Endometrial microvascular endothelial cells (primary cell): ENCODE results near the gene TIPIN. TPM values are rescaled to one million over a fixed set of nuclear protein-coding genes. Genes with fewer than 3 reads are reported as not detected.
"Not testable (repeated sequence)": the region's sequence is repeated elsewhere in the genome, so short reads cannot be mapped to it uniquely, and the experiment has no call there.

Experiments
- in situ Hi-C: cut with HindIII; loops from 2 replicates; pipeline ENCODE4 v1.10.0; 2017; ENCODE audit warnings: low sequenced_read_pairs, low pct_unique_long_range_greater_than_20kb; ENCODE audit errors: inconsistent ontology term
- total RNA-seq: library from RNA; depleted of rRNA; stranded (reverse); fragments of >200 nt; gene quantifications from one replicate; pipeline ENCODE4 v1.2.3, GENCODE V29; 2015; ENCODE audit errors: inconsistent ontology term

Gene TIPIN
- total RNA-seq, 1 donor from 2014 or later: 11.8 TPM

- in situ Hi-C loops: no loop called here
These were observed 30.9 kb upstream of the TIPIN start for GRCh38 chr15:66387163-66388042.

- in situ Hi-C loops: no loop called here
These were observed 30.0 kb upstream of the TIPIN start, which contains the start of gene MAP2K1 for GRCh38 chr15:66386204-66387123. Gene MAP2K1 (plus strand): TSS chr15:66386912. CDS start chr15:66387348, 436 bp downstream.

GRCh38 chr15:66381376-66381775 lies 24.9 kb upstream of the TIPIN start:
- in situ Hi-C loops: not testable (repeated sequence)

- in situ Hi-C loops: no loop called here
These were observed 22.4 kb upstream of the TIPIN start for GRCh38 chr15:66378814-66379430.

GRCh38 chr15:66374179-66374578 lies 17.7 kb upstream of the TIPIN start:
- in situ Hi-C loops: no loop called here

GRCh38 chr15:66369773-66370651 lies 13.5 kb upstream of the TIPIN start:
- in situ Hi-C loops: no loop called here

- in situ Hi-C loops: no loop called here
These were observed 8.6 kb upstream of the TIPIN start for GRCh38 chr15:66364944-66365528.

GRCh38 chr15:66362776-66363175 lies 6.3 kb upstream of the TIPIN start:
- in situ Hi-C loops: no loop called here

GRCh38 chr15:66361745-66362460 lies 5.4 kb upstream of the TIPIN start:
- in situ Hi-C loops: not testable (repeated sequence)

GRCh38 chr15:66359740-66360139 lies 3.3 kb upstream of the TIPIN start:
- in situ Hi-C loops: no loop called here

- in situ Hi-C loops: no loop called here
These were observed 467 bp downstream of the TIPIN start for GRCh38 chr15:66356077-66356358.

GRCh38 chr15:66348530-66348929 lies 8.0 kb downstream of the TIPIN start:
- in situ Hi-C loops: not testable (repeated sequence)

- in situ Hi-C loops: no loop called here
These were observed 27.7 kb downstream of the TIPIN start for GRCh38 chr15:66328771-66329170.

- in situ Hi-C loops: no loop called here
These were observed 28.7 kb downstream of the TIPIN start for GRCh38 chr15:66327736-66328135.

- in situ Hi-C loops: no loop called here
These were observed 30.4 kb downstream of the TIPIN start for GRCh38 chr15:66326051-66326450.

GRCh38 chr15:66323312-66323928 lies 33.1 kb downstream of the TIPIN start:
- in situ Hi-C loops: loop anchor here (25.0 kb wide), 1 partner anchor 89 kb away; no protein-coding TSS in a partner anchor

- in situ Hi-C loops: loop anchor here (10.0 to 25.0 kb wide), 2 partner anchors 100 to 183 kb away; partner anchors contain the start of gene SNAPC5
These were observed 44.3 kb downstream of the TIPIN start for GRCh38 chr15:66312144-66312543.
